Measurements from ENCODE around the gene CEBPB. TPM values are rescaled to one million over a fixed set of nuclear protein-coding genes. Genes with fewer than 3 reads are reported as not detected.

CEBPB gene
- total RNA-seq, 1 experiment from 2014 or later = 22.6 TPM

DNA sequence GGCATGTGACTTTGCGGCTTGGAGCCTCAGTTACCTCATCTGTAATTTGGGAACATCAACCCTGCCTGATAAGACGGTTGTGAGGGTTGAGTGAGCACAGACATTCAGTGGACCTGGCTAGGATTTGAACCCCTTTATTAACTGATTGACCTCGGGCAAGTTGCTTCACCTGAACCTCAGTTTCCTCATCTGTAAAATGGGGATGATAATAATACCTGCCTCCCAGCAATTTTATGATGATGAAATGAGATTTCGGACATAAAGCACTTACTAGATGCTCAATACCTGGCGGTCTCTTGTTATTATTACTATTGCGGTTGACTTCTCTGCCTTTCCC is 51.5 kb downstream of the CEBPB start:
- Mint-ChIP-seq H3K4me3 (no peak overlapping the region), H3K27ac (no peak overlapping the region), H3K27me3 (ENCODE audit: low read depth) (peaks cover 1% of the 10 kb centered on the region), H3K4me1 (no peaks in the 10 kb centered on the region), H3K36me3 (ENCODE audit: insufficient read depth in 1 of 3, low read depth in 3 of 3) (no peaks in the 10 kb centered on the region), H3K9me3 (no peaks in the 10 kb centered on the region)
- Histone ChIP-seq H3K18ac (ENCODE audit: insufficient read length, low read depth, low read length) (no peak overlapping the region), H2BK5ac (ENCODE audit: insufficient read length, low read length) (no peak overlapping the region), H2BK12ac (ENCODE audit: insufficient read length, low read depth, low read length) (no peak overlapping the region), H3K27ac (ENCODE audit: insufficient read length, low read depth, low read length) (no peak overlapping the region), H4K20me1 (ENCODE audit: control insufficient read depth, insufficient read depth, insufficient read length) (no peaks in the 10 kb centered on the region), H2BK120ac (ENCODE audit: low read depth, low read length, poor library complexity, severe bottlenecking) (no peak overlapping the region), H4K8ac (replicated peaks; ENCODE audit: insufficient read length, low read depth, low read length) (no peak overlapping the region), H3K23ac (ENCODE audit: insufficient read length, low read depth, low read length) (no peak overlapping the region), H3K14ac (ENCODE audit: insufficient read depth, low read length) (no peak overlapping the region), H2BK15ac (ENCODE audit: low read depth, low read length) (no peak overlapping the region), H2AFZ (ENCODE audit: low read length) (no peak overlapping the region), H3K23me2 (ENCODE audit: insufficient read length, low read depth, low read length, poor library complexity, severe bottlenecking) (no peaks in the 10 kb centered on the region), H4K91ac (ENCODE audit: insufficient read length, low read depth, low read length) (no peak overlapping the region), H3K4ac (ENCODE audit: low read depth, low read length) (no peak overlapping the region), H2BK20ac (ENCODE audit: low read depth, low read length, poor library complexity, severe bottlenecking) (no peak overlapping the region), H4K5ac (ENCODE audit: insufficient read length, low read depth, low read length) (no peak overlapping the region), H3K4me1 (ENCODE audit: insufficient read depth, low read length) (no peaks in the 10 kb centered on the region), H3K56ac (ENCODE audit: insufficient read length, low read depth, low read length) (no peak overlapping the region), H2AK5ac (ENCODE audit: insufficient read length, low read length) (no peak overlapping the region), H3K27me3 (ENCODE audit: insufficient read depth, low read length) (no peaks in the 10 kb centered on the region), H3K9ac (ENCODE audit: extremely low read depth, insufficient read length, low read length) (no peak overlapping the region), H3K4me2 (ENCODE audit: insufficient read depth, insufficient read length, low read length) (no peak overlapping the region), H3K79me2 (ENCODE audit: insufficient read depth, low read length) (no peaks in the 10 kb centered on the region), H3T11ph (ENCODE audit: low read length) (no peak overlapping the region), H3K79me1 (ENCODE audit: insufficient read depth, low read depth, low read length, poor library complexity, severe bottlenecking) (no peaks in the 10 kb centered on the region), H3K9me3 (ENCODE audit: control insufficient read depth, low read depth, low read length) (no peaks in the 10 kb centered on the region)
- TF ChIP-seq, protein P1, sequence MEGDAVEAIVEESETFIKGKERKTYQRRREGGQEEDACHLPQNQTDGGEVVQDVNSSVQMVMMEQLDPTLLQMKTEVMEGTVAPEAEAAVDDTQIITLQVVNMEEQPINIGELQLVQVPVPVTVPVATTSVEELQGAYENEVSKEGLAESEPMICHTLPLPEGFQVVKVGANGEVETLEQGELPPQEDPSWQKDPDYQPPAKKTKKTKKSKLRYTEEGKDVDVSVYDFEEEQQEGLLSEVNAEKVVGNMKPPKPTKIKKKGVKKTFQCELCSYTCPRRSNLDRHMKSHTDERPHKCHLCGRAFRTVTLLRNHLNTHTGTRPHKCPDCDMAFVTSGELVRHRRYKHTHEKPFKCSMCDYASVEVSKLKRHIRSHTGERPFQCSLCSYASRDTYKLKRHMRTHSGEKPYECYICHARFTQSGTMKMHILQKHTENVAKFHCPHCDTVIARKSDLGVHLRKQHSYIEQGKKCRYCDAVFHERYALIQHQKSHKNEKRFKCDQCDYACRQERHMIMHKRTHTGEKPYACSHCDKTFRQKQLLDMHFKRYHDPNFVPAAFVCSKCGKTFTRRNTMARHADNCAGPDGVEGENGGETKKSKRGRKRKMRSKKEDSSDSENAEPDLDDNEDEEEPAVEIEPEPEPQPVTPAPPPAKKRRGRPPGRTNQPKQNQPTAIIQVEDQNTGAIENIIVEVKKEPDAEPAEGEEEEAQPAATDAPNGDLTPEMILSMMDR (conservative IDR thresholded peaks at IDR 0.05) = no peak
- no peak for DNase-seq
- no CpG with 5 or more reads among the region's 6 CpGs for WGBS (ENCODE audit: extremely low coverage, insufficient read length, low lambda C conversion rate)

Other genes starting within 250 kb of the CEBPB start
- 6.4 and 7.0 TPM in 2 replicates for gene SNAI1, start 207.8 kb upstream of the CEBPB start, total RNA-seq (2021)
- gene UBE2V1, start 77.7 kb upstream of the CEBPB start, total RNA-seq (2021) = 152 and 165 TPM in 2 replicates
- 29.3 and 32.4 TPM in 2 replicates for gene PEDS1, start 37.1 kb upstream of the CEBPB start, total RNA-seq (2021)